ENCODE data around the gene PTCRA. TPM values are rescaled to one million over a fixed set of nuclear protein-coding genes. Genes with fewer than 3 reads are reported as not detected.

The PTCRA gene
- total and polyA plus RNA-seq, 2 of the 4 experiments (the other 2 are of a cell fraction): not detected

GRCh38 chr6:42896178-42896719, 19.6 kb upstream of the PTCRA start:
- Histone ChIP-seq H2BK5ac (ENCODE audit: low read depth, low read length, poor library complexity, severe bottlenecking) (no peak overlapping the region), H2AK5ac (ENCODE audit: low read depth, low read length) (no peak overlapping the region), H3K14ac (replicated peaks; ENCODE audit: low read depth, low read length) (no peak overlapping the region), H3K23ac (ENCODE audit: low read depth, low read length) (no peak overlapping the region), H3K4me3 (ENCODE audit: insufficient read depth, low read depth, low read length) (no peak overlapping the region), H2AFZ (replicated peaks; ENCODE audit: low read length, poor library complexity) (no peak overlapping the region), H3K4me1 (ENCODE audit: control insufficient read depth, insufficient read depth, low read length) (peaks cover 3% of the 10 kb centered on the region; the same call in 1 of the 2 replicates), H3K4ac (ENCODE audit: low read depth, low read length) (no peak overlapping the region), H3K18ac (ENCODE audit: low read depth, low read length) (no peak overlapping the region), H3K36me3 (ENCODE audit: control insufficient read depth, insufficient read depth, low read length) (no peaks in the 10 kb centered on the region), H2AK9ac (replicated peaks; ENCODE audit: low read depth, low read length, poor library complexity) (no peak overlapping the region), H4K20me1 (ENCODE audit: insufficient read depth, low read length) (no peaks in the 10 kb centered on the region), H4K8ac (ENCODE audit: low read depth in 2 of 2, low read length in 2 of 2) (no peak overlapping the region), H2BK120ac (ENCODE audit: low read depth, low read length) (no peak overlapping the region), H3K27me3 (ENCODE audit: control insufficient read depth, insufficient read depth, low read length) (no peaks in the 10 kb centered on the region), H3K27ac (ENCODE audit: insufficient read depth, low read length) (no peak overlapping the region), H3K9ac (ENCODE audit: low read depth, low read length) (no peak overlapping the region), H4K91ac (ENCODE audit: insufficient read depth, low read depth, low read length) (no peak overlapping the region), H4K5ac (ENCODE audit: low read depth, low read length) (no peak overlapping the region), H2BK15ac (ENCODE audit: low read depth, low read length) (no peak overlapping the region), H2BK20ac (ENCODE audit: low read depth, low read length) (no peak overlapping the region), H3K9me3 (ENCODE audit: control insufficient read depth, insufficient read depth, low read length) (no peaks in the 10 kb centered on the region), H3K4me2 (ENCODE audit: low read depth, low read length) (no peak overlapping the region), H3K79me1 (ENCODE audit: low read depth in 1 of 2, low read length in 2 of 2) (no peaks in the 10 kb centered on the region), H3K56ac (ENCODE audit: extremely low read depth, insufficient read depth, low read length) (no peak overlapping the region), H3K9me1 (ENCODE audit: insufficient read depth, low read length) (no peaks in the 10 kb centered on the region)
- BruUV-seq (replicated peaks): no TSS peak
- intact Hi-C loops (cut with micrococcal nuclease) (loop anchor here (10.0 kb wide), 1 partner anchor 821 kb away; no protein-coding TSS in a partner anchor), dilution Hi-C loops (cut with HindIII; ENCODE audit: low sequenced_read_pairs, unreplicated experiment) (no loop called here), in situ Hi-C loops (cut with MboI; ENCODE audit: low sequenced_read_pairs) (loop anchor here (25.0 kb wide), 1 partner anchor 809 kb away; no protein-coding TSS in a partner anchor)
- no CpG with 5 or more reads among the region's 10 CpGs for WGBS, 2 experiments (ENCODE audit: extremely low coverage in 2 of 2, insufficient read length in 1 of 2)
- no peak for ATAC-seq (ENCODE audit: low read depth)
- TF ChIP-seq USF2 (IDR thresholded peaks at IDR 0.05; ENCODE audit: low read depth, low read length) (no peak), ELK1 (IDR thresholded peaks at IDR 0.05; ENCODE audit: borderline replicate concordance, low read depth, low read length) (no peak), MAFK (IDR thresholded peaks at IDR 0.05; ENCODE audit: low read depth, low read length) (no peak), FOS (IDR thresholded peaks at IDR 0.05; ENCODE audit: low read depth, low read length) (no peak), CEBPB (IDR thresholded peaks at IDR 0.05; ENCODE audit: low read depth, low read length) (no peak), MAZ (IDR thresholded peaks at IDR 0.05; ENCODE audit: borderline replicate concordance, low read depth, low read length) (no peak), NFE2L2 (IDR thresholded peaks at IDR 0.05; ENCODE audit: low read depth, low read length) (no peak), MXI1 (IDR thresholded peaks at IDR 0.05; ENCODE audit: borderline replicate concordance, low read depth, low read length) (no peak), CHD1 (IDR thresholded peaks at IDR 0.05; ENCODE audit: low read depth, low read length) (no peak), SMC3 (IDR thresholded peaks at IDR 0.05; ENCODE audit: low read depth, low read length) (no peak), BHLHE40 (IDR thresholded peaks at IDR 0.05; ENCODE audit: low read depth, low read length) (no peak), POLR2A (IDR thresholded peaks at IDR 0.05; ENCODE audit: low read depth, low read length) (no peak), RCOR1 (IDR thresholded peaks at IDR 0.05; ENCODE audit: insufficient replicate concordance, low read length) (no peak), CTCF (conservative IDR thresholded peaks at IDR 0.05; ENCODE audit: low read depth, low read length) (no peak), RAD21 (IDR thresholded peaks at IDR 0.05; ENCODE audit: low read length) (no peak)
- POLR2A ChIA-PET (ENCODE audit: unreplicated experiment): no interaction called here
- DNase-seq: no peak
- CTCF ChIA-PET: no interaction called here
